Stimulated activated CD8-positive, alpha-beta memory T cell treated with anti-CD3 and anti-CD28 coated beads, Interleukin-12 subunit alpha, Interleukin-12 subunit beta, amount 100 ng/mL, for 4 hours (primary cell): ENCODE data around the gene KRT9.

Experiments
- DNase-seq: peaks from one replicate; pipeline ENCODE4 v3.0.0-alpha.2; 2020; ENCODE audit warnings: low read depth

Gene KRT9

DNA sequence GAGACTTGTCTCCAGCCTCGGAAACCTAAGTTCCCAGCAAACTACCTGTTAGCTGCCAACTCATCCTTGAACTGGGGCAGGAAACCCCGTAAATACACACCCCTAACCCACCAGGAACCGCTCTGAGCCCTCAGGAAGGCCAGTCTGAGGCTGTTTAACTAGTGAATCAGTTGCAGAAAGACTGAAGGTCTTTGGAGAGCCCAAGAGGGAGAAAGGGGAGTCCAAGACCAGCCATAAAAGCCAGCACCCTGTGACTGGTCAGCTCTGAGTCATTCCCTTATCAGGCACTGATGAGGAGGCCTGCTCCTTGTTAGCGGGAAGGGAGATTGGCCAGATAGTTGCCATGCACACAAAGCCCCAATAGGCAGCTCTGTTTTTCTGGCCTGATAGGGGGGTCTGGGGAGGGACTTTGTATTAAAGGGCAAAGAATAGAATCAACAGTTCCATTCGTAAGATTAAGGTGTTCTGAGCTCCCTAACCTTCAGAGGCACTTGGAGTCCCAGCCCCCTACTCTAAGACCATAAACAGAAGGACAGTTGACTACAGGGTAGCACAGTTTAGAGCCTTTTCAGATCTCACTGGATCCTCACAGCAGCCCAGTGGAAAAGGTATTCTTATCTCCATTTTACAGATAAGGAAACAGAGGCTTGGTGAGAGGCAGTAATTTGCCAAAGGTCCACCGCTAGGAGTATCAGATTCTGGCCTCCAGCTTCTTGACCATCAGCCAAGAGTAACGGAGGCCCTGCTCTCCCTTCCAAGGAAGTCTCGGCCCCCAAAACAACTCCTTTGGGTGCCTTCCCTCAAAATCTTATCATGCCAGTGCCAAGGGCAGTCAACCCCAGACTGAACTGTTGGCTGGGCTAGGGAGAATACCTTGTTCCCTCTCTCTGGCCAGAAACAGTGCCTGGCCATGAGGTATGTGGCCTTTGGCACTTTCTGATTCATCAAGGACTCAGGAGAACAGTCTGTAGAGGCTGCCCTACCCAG, 41.5 kb downstream of the KRT9 start:
- DNase-seq: no peak

DNA sequence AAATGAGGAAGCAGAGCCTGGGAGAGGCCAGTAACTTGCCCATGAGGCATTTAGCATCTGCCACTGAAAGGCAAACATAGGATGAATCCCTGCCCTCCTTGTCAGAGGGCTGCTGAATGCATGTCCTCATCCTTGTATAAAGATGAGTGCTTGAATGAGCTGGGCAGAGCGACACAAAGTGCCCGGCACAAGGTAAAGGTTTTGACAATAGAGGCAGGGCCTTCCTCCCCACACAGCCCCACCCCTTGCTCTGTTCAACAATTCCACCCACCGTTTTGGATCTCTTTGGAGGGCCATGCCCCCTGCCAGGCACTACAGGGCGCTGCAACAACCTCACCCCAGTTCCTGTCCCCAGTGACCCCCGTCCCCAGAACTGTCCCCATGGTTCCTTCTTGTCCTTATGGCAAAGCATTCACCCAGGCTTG, 42.4 kb downstream of the KRT9 start:
- DNase-seq: no peak

DNA sequence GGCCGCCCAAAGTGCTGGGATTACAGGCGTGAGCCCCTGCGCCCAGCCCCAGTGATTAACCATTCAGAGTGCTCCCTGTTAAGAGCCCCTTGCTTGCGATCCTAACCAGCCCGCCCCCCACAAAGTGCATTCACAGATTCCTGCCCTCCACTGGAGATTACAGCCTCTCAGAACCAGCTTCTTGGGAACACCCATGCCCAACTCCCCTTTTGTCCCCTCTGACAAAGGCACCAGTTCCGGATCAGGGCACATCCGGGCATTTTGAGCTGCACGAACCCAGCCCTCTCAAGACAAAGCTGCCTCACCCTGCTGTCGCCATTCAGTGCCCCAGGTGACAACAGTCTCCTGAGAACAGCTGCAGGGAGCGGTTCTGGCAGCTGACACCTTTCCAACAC, 42.9 kb downstream of the KRT9 start:
- no peak for DNase-seq

DNA sequence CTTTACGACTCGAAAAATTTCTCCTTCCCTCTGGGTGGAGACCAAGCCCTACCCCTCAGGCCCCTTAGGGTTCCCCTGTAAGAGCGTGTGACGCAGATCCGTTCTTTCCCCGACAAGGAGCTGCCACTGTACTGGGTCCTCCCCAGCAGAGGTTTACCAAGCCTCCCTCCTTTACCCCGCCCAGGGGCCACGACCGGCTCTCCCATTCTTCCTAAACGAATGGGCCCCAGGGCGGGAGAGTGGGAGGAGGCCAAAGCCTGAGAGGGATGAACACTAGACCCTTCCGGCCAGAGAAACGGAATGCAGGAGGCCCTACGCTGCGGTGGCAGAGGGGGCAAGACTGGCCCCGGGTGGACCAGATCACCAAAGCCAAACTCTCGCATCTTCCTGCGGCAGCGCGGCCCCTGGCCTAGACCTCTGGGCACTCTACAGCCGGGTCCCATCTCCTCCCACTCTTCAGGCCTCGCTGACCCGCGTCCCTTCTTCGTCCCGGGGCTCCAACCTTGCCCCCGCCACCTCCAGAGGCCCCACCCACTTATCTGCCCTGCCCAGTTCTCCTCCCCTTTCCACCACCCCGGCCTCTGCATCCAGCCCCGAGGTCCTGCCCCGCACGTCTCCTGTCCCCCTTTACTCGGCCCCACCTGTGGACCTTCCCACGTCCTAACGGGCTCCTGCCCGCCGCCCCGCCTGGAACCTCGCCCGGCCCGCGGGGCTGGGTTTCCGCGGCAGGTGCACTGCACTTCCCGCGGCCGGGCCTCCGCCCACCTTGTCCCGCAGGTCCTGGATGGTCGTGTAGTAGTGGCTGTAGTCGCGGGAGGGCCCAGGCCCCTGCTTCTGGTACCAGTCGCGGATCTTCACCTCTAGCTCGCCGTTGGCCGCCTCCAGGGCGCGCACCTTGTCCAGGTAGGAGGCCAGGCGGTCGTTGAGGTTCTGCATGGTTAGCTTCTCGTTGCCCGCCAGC, 44.5 kb downstream of the KRT9 start:
- DNase-seq: no peak

DNA sequence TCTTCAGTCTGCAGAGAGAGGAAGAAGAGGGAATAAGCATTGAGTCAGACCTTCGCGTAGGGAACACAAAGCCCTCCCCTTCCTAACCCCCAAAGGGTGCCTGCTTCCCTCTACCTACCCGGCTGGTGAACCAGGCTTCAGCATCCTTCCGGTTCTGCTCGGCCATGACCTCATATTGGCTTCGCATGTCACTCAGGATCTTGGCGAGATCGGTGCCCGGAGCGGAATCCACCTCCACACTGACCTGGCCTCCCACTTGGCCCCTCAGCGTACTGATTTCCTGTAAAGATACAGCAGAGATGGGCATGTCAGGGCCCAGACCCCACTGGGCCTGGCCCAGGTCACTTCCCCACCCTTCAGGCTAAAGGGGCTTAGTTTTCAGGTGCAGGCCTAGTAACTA, 47.6 kb downstream of the KRT9 start:
- no peak for DNase-seq

DNA sequence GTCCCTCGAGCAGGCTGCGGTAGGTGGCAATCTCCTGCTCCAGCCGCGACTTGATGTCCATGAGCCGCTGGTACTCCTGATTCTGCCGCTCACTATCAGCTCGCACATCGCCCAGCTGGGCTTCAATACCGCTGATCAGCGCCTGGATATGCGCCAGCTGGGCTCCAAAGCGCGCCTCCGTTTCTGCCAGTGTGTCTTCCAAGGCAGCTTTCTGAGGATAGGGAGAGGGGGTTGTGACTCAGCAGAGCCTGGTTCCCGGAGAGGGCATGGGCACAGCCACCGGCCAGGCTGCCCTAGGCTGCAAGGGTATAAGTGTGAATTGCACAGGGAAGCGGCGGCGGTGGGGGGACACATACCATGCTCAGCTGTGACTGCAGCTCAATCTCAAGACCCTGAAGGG, 48.1 kb downstream of the KRT9 start:
- DNase-seq: no peak

DNA sequence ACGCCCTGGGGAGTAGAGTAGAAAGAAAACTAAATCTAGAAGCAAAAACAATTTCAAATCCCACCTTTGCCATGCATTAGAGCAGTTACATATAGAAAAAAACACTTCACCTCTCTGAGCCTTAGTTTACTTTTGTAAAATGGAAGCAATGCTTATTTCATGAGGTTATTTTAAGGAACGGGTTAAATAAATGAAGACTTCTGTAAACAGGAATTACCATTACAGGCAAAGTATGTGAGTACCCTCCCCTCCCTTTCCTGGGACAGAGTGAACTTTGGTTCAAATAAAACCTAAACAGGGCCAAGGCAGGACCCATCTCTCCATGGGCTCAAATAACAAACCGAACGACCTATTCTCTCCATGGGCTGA, 48.6 kb downstream of the KRT9 start:
- DNase-seq: no peak

DNA sequence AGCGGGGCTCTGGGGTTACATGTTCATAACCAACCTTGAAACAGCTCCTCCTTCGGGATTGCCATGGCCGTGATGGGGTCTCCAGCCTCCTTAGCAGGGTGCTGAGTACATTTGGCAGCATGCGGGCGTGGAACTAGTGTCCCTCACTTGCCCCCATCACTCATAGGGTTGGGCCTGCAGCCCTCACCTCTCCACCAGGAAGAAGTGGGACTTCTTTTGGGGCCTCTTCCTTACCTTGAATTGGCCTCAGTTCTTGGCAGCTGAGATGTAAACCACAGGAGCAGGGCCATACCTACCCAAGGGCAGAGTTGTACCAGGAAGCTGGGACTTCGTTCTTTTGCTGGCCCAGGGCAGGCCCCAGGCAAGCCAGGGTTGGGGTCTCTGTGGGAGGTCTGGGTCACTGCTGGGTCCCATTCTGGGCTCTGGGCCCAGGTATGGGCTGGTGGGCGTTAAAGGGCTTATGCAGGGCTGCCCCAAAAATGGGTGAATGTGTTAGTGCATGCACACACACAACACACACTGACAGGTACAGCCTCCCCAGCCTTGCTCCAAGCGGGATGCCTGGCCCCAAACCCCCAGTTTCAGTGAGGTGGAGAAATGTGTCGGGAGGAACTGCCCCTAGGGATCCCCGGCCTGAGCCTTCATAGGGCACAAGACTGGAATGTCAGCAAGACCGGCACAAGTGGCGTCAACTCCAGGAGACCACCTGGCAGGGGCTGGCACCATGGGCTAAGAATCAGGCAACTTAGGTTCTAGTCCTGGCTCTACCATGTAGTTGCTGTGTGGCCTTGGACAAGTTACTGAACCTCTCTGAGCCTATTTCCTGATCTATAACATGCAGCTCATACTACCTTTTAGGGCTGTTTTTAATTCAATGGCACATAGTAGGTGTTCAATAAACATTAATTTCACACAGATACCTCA, 49.3 kb downstream of the KRT9 start:
- no peak for DNase-seq

DNA sequence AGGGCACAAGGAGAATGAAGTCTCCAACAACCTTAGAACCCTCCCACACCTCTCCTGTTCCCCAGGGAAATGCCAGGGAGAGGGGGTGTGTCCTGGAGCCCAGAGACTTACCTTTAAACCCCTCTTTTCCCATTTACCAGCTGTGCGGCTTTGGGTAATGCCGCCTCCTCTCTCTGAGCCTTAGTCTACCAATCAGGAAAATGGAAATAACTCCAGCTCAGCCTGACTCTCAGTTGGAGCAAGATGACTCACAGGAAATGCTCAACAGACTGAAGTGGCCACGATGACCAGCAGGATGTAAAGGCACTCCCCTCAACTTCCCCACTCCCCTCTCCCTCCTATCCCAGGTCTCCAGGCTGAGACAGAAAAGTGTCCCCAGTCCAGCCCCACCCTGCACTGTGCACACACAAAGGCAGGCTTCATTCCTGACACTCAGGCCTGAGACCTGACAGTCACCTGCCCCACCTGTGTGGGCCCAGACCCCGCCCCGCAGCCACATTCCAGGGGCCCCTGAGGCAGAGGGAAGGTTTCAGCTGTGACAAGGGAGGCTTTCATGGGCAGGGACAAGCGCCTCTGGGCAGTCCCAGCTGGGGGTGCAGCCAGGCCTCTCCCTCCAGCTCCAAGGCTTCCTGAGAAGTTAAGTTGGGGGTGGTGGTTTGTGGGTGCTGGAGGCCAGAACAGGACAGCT, 50.1 kb downstream of the KRT9 start:
- DNase-seq: no peak

DNA sequence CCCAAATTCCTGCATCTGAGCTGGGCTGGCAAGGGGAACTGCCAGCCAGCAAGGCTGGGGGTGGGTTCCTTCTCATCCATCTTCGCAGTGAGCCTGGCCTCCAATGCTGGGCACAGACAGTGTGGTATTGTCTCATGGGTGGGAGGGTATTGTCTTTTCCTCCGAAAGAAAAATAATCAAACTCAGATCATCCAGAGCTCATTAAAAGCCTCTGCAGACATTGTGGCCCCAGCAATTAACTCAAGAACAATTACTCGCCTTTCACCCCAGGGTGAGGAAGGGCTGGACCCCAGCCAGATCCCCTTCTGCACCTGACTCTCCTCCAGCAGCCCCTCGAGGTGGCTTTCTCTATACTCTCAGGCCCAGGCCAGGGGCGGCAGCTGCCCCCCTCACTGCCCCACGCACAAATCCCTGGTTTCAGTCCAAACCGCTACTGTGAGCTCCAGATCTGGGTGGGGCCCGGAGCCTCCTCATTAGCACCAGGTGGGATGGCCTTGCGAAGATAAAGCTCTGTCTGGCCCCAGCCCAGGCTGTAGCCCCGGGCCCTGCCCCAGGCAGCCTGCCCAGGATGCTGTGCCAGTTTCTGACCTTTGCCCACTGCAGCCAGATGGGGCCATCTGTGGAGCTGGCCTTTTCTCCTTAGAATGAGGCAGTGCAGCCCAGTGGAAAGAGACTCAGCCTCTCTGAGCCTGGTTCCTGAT, 50.9 kb downstream of the KRT9 start:
- DNase-seq: no peak

DNA sequence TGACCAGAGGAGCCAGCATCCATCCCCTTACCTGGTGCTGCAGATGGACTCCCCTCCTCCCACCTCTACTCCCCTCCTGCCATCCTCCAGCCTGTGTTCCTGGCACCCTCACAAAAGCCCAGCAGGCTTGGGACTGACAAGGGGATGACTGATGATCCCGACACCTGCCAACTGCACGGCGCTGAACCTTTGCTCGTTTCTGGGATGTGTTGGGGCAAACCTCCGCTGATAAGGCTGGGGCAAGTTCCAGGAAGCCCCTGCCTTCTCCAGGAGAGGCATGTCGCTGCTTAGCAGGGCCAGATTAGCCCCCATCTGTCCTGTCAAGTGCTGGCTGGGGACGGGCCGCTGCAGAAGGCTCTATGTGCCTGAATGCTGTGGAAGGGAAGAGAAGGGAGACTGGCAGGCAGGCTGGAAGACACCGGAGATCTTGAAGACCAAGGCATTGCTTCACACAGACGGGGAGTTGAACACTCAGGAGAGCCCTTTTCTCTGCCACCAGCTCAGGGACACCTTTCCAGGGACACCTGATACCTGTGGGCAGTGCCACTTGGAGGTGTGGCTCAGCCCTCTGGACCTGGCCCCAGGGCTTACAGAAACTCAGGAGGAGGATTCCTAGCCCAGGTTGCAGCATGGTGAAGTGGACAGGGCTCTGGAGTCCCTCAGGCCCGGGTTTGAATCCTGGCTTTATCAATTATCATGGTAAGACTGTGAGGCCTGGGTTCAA, 52.2 kb downstream of the KRT9 start:
- no peak for DNase-seq

DNA sequence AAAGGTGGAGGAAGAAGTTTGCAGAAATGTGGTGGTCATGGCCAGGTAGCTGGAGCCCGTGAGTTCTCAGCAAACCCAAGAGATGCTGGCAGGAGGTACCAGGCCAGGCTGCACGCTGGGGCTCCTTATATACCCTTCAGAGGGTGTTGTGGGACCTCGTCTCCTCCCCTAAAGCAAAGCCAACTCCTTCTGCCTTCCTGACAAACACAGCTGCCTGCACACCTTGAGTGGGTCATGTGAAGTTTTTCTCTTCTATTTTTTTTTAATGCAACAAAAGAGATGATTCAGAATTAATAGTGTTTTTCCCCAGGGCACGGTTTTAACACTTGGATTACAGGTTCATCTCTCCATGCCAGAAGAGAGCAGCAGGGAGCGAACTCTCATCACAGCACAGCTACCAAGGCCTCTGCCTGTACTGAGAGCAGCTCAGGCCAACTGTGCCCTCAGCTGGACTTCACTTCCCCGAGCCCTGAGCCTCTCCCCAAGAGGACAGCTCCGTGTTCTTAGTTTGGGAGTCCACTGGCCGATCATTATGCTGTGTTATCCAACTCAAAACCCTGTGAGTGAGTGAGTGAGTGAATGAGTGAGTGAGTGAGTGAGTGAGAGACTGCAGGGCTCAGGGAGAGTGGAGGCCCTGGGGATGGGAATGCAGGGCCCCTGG, 52.9 kb downstream of the KRT9 start, which contains the start of gene KRT15:
KRT15 (minus strand) TSS at position 102 of the 661 bp plus-strand sequence; CDS start at position 39, 63 bp downstream.
- no peak for DNase-seq

DNA sequence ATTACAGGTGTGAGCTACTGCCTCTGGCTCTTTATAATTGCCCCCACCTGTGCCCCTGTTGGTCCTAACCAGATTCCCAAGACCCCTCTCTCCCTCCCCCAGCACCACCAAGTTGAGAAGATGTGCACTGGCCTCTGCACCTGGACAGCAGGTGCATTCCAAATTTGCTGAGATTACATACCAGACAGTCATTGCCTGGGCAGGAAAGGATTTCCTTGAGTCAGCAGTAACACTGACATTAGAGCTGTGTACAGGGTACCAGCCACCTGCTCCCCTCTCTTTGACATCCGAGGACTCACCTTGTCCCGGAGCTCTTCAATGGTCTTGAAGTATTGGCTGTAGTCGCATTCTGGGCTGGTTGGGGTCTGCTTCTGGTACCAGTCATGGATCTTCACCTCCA, 53.8 kb downstream of the KRT9 start:
- DNase-seq: no peak

DNA sequence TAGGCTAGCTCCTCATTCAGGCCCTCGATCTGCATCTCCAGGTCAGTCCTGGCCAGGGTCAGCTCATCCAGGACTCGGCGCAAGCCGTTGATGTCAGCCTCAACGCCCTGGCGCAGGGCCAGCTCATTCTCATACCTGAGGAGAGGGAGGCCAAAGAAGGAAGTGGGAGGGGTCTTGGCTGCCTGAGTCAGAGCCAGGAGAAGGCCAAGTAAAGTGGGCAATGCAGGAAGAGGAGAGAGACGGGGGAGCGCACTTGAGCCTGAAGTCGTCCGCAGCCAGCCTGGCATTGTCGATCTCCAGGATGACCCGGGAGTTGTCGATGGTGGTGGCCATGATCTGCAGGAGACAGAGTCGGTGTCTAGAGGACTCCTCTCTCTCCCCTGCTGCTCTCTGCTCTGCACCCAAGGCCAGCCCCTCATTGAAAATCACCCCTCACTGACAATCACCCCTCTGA, 55.0 kb downstream of the KRT9 start:
- no peak for DNase-seq

DNA sequence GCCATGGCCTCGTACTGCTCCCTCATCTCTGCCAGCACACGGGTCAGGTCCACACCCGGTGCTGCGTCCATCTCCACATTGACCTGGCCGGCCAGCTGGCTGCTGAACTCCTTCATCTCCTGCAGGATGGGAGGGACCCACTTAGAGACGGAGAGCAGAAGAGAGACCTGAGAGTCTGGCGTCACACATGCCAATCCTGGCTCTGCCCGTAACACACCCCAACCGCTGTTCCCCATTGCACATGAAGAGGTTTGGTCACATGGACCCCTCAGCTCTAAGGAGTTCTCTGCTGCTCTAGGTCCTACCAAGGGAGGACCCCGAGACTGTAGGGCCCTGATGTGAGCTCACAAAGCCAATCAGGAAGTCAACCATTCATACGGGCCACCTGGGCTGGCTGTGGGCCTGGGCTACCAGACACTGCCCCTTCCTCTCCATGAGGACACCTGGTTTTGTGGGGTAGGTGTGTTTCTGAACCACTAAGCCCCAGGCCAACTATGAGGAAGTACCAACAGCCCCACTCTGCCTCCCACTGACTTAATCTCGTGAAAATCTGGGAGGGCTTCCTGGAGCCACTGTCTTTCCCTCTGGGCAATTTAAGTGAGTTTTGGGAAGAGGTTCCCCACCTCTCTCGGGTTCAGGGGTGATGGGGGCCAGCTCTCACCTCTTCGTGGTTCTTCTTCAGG, 55.6 kb downstream of the KRT9 start:
- no peak for DNase-seq
